K562 (cell line): ENCODE measurements around the gene CERCAM.

Experiments used
- CBX3 ChIP-seq, 2 experiments: IDR thresholded peaks; 1 replicate in 1 of 2; 2 replicates in 1 of 2; pipeline ENCODE4 v1.6.1; 2012; ENCODE audit warnings: inconsistent platforms in 2 of 2, low read length in 2 of 2, borderline replicate concordance in 1 of 2, control low read depth in 1 of 2
- ELF1 ChIP-seq: fragments of 200-800 bp; sonication (Bioruptor generic); IDR thresholded peaks from 2 replicates; pipeline ENCODE4 v1.6.1; 2016; ENCODE audit warnings: missing genetic modification characterization, missing compliant biosample characterization
- GABPA ChIP-seq: fragments of 200-800 bp; sonication (Bioruptor generic); conservative IDR thresholded peaks from 2 replicates; pipeline ENCODE4 v1.6.1; 2016; ENCODE audit warnings: low read depth, missing genetic modification characterization, missing compliant biosample characterization
- GTF2B ChIP-seq: IDR thresholded peaks from 2 replicates; pipeline ENCODE4 v1.6.1; 2011; ENCODE audit not compliant: insufficient read length; ENCODE audit errors: extremely low read depth
- KDM4B ChIP-seq, 2 experiments: fragments of 450-650 bp in 1 of 2; sonication (generic) in 1 of 2; IDR thresholded peaks; 2 replicates each; pipeline ENCODE4 v1.6.1; 2016 to 2017; ENCODE audit warnings: borderline replicate concordance in 2 of 2, antibody characterized with exemption in 1 of 2, low read depth in 1 of 2, mild to moderate bottlenecking in 1 of 2
- NFYB ChIP-seq: IDR thresholded peaks from 2 replicates; pipeline ENCODE4 v1.6.1; 2011; ENCODE audit warnings: mild to moderate bottlenecking, moderate library complexity; ENCODE audit not compliant: insufficient read length; ENCODE audit errors: extremely low read depth
- U2AF2 ChIP-seq: fragments of 200-400 bp; formaldehyde crosslinking; optimal IDR thresholded peaks from 2 replicates; pipeline ENCODE3; 2017; ENCODE audit warnings: low read depth, mild to moderate bottlenecking, low read length
- YY1 ChIP-seq, 3 experiments: IDR thresholded peaks; 2 replicates each; pipeline ENCODE4 v1.6.1; 2011; ENCODE audit warnings: low read length in 2 of 3, mild to moderate bottlenecking in 2 of 3, moderate library complexity in 2 of 3, borderline replicate concordance in 1 of 3, control low read depth in 1 of 3, low read depth in 1 of 3; ENCODE audit not compliant: insufficient read depth in 3 of 3, insufficient replicate concordance in 2 of 3, control insufficient read depth in 1 of 3, insufficient read length in 1 of 3; ENCODE audit errors: extremely low read depth in 1 of 3

DNA sequence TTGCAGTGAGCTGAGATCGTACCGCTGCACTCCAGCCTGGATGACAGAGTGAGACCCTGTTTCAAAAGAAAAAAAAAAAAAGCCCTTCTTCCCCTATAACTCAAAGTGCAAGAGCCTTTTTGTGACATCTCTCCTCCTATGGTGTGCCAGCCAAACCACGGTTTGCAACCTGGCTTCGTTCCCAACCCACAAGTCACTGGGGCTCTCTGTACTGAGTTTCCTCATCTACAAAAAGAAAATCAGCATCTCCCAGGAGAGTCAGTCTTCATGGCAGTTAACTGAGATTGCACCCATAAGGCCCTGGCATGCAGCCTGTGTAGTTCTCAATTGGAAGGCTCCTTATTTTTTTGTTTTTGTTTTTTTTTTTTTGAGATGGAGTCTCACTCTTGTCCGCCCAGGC, 49.9 kb downstream of the CERCAM start:
- TF ChIP-seq ELF1 (no peak), KDM4B (IDR thresholded peaks at IDR 0.05; ENCODE audit: borderline replicate concordance in 2 of 2, low read depth in 1 of 2) (no peak), U2AF2 (no peak), NFYB (no peak), CBX3 (IDR thresholded peaks at IDR 0.05; ENCODE audit: borderline replicate concordance in 1 of 2, low read length in 2 of 2) (no peak), GTF2B (no peak), GABPA (no peak), YY1 (IDR thresholded peaks at IDR 0.05; ENCODE audit: borderline replicate concordance in 1 of 3, control insufficient read depth in 1 of 3, extremely low read depth in 1 of 3, insufficient read depth in 3 of 3, insufficient read length in 1 of 3, insufficient replicate concordance in 2 of 3, low read depth in 1 of 3, low read length in 2 of 3) (no peak)
